ENCODE data around the gene HDGFL2.

HDGFL2 gene

GRCh38 chr19:4482721-4483364 is 10.7 kb downstream of the HDGFL2 start:
- H3K27me3 ChIP-seq (replicated peaks; ENCODE audit: insufficient read depth, low read length) = no peaks in the 10 kb centered on the region
- no peak overlapping the region for H3K27ac ChIP-seq (ENCODE audit: low read length)
- H3K4me1 ChIP-seq (ENCODE audit: low read length) = no peaks in the 10 kb centered on the region
- no peaks in the 10 kb centered on the region for H3K9me3 ChIP-seq (replicated peaks; ENCODE audit: insufficient read depth, low read length)
- H2AFZ ChIP-seq (ENCODE audit: low read length) = no peak overlapping the region
- no peaks in the 10 kb centered on the region for H3K36me3 ChIP-seq (replicated peaks; ENCODE audit: insufficient read depth, low read length)
- H4K20me1 ChIP-seq (ENCODE audit: insufficient read depth, low read length) = no peaks in the 10 kb centered on the region
- H3F3A ChIP-seq (ENCODE audit: insufficient read depth, low read length) = no peaks in the 10 kb centered on the region
- no peaks in the 10 kb centered on the region for H3K9me2 ChIP-seq (replicated peaks; ENCODE audit: insufficient read depth, low read length)
- H3K4me3 ChIP-seq (ENCODE audit: low read length) = no peak overlapping the region
- no peak overlapping the region for H3K4me2 ChIP-seq (ENCODE audit: low read depth, low read length)
- H3K9ac ChIP-seq (ENCODE audit: low read length) = no peak overlapping the region
- no peak for DNase-seq
- TF ChIP-seq EZH2 (optimal IDR thresholded peaks at IDR 0.05; ENCODE audit: low read depth, low read length) (no peak), CTCF (IDR thresholded peaks at IDR 0.05; ENCODE audit: low read length) (no peak), EZH2phosphoT487 (IDR thresholded peaks at IDR 0.05; ENCODE audit: low read length) (no peak)
- no peaks in the 10 kb centered on the region for H3K79me2 ChIP-seq (ENCODE audit: low read length)

- Histone ChIP-seq H3F3A (ENCODE audit: insufficient read depth, low read length) (no peaks in the 10 kb centered on the region), H2AFZ (ENCODE audit: low read length) (no peak overlapping the region), H3K27me3 (replicated peaks; ENCODE audit: insufficient read depth, low read length) (no peaks in the 10 kb centered on the region), H3K4me2 (ENCODE audit: low read depth, low read length) (no peak overlapping the region), H4K20me1 (ENCODE audit: insufficient read depth, low read length) (no peaks in the 10 kb centered on the region), H3K9me3 (replicated peaks; ENCODE audit: insufficient read depth, low read length) (no peaks in the 10 kb centered on the region), H3K4me1 (ENCODE audit: low read length) (no peaks in the 10 kb centered on the region), H3K27ac (ENCODE audit: low read length) (no peak overlapping the region), H3K9ac (ENCODE audit: low read length) (no peak overlapping the region), H3K36me3 (replicated peaks; ENCODE audit: insufficient read depth, low read length) (no peaks in the 10 kb centered on the region), H3K4me3 (ENCODE audit: low read length) (no peak overlapping the region), H3K9me2 (replicated peaks; ENCODE audit: insufficient read depth, low read length) (no peaks in the 10 kb centered on the region), H3K79me2 (ENCODE audit: low read length) (no peaks in the 10 kb centered on the region)
- TF ChIP-seq EZH2 (optimal IDR thresholded peaks at IDR 0.05; ENCODE audit: low read depth, low read length) (no peak), CTCF (IDR thresholded peaks at IDR 0.05; ENCODE audit: low read length) (no peak), EZH2phosphoT487 (IDR thresholded peaks at IDR 0.05; ENCODE audit: low read length) (no peak)
- DNase-seq = no peak
Observed at GRCh38 chr19:4483385-4483784, 11.3 kb downstream of the HDGFL2 start.

- Histone ChIP-seq H3K79me2 (ENCODE audit: low read length) (no peaks in the 10 kb centered on the region), H3K4me3 (ENCODE audit: low read length) (no peak overlapping the region), H3K9me2 (replicated peaks; ENCODE audit: insufficient read depth, low read length) (no peaks in the 10 kb centered on the region), H2AFZ (ENCODE audit: low read length) (no peak overlapping the region), H3K9me3 (replicated peaks; ENCODE audit: insufficient read depth, low read length) (no peaks in the 10 kb centered on the region), H3K9ac (ENCODE audit: low read length) (no peak overlapping the region), H4K20me1 (ENCODE audit: insufficient read depth, low read length) (no peaks in the 10 kb centered on the region), H3K36me3 (replicated peaks; ENCODE audit: insufficient read depth, low read length) (no peaks in the 10 kb centered on the region), H3K27ac (ENCODE audit: low read length) (no peak overlapping the region), H3K27me3 (replicated peaks; ENCODE audit: insufficient read depth, low read length) (no peaks in the 10 kb centered on the region), H3K4me2 (ENCODE audit: low read depth, low read length) (no peak overlapping the region), H3K4me1 (ENCODE audit: low read length) (no peaks in the 10 kb centered on the region), H3F3A (ENCODE audit: insufficient read depth, low read length) (no peaks in the 10 kb centered on the region)
- DNase-seq = no peak
- TF ChIP-seq EZH2phosphoT487 (IDR thresholded peaks at IDR 0.05; ENCODE audit: low read length) (no peak), CTCF (IDR thresholded peaks at IDR 0.05; ENCODE audit: low read length) (no peak), EZH2 (optimal IDR thresholded peaks at IDR 0.05; ENCODE audit: low read depth, low read length) (no peak)
Observed at GRCh38 chr19:4487572-4487971, 15.5 kb downstream of the HDGFL2 start.
